ENCODE data around the gene DPYSL4. TPM values are rescaled to one million over a fixed set of nuclear protein-coding genes. Genes with fewer than 3 reads are reported as not detected.

DPYSL4 gene
- total RNA-seq, 3 donors from 2014 or later (not counting 1 experiment from before 2014, with no cell fraction given) = 0.40 to 1.3 (median 1.0) TPM

DNA sequence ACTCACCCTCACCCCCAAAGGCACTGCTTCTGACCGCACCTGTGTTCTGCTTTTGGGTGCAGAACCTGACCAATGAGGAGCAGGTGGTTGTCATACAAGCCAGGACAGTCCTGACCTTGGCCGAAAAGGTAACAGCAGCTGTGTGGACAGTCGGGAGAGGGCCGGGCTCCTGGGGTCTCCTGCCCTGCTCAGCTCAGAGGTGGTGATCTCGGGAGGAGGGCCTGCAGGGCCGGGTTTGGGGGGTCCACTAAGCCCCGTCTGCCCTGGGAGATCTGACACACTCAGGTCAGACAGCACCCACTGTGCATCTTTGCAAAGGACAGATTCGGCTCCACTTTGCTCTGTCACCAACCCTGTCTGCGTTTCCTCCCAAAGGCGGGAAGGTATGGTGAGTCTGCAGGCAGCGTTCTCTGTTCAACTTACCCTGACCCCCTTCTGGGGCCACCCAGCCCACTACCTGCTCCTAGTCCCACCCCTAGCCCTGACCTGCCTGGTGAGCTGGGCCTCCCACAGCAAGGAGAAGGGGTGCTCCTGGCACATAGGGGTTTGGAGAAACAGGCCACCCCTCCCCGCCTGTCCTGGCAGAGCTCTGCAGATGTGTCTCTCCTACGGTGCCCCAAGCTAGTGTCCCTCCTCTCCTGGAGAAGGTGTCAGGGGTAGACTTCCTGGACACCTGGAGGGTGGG, 33.7 kb upstream of the DPYSL4 start:
- H3K27me3 ChIP-seq (ENCODE audit: control insufficient read depth, insufficient read depth, low read length) = no peaks in the 10 kb centered on the region
- DNase-seq = no peak
- Mint-ChIP-seq H3K9me3 (no peaks in the 10 kb centered on the region), H3K4me3 (no peak overlapping the region), H3K4me1 (peaks cover 0 to 1% of the 10 kb centered on the region in 2 donors), H3K27ac (no peak overlapping the region), H3K27me3 (ENCODE audit: low read depth in 2 of 2) (no peaks in the 10 kb centered on the region), H3K36me3 (no peaks in the 10 kb centered on the region)
- no peaks in the 10 kb centered on the region for H3K36me3 ChIP-seq (ENCODE audit: control insufficient read depth, insufficient read depth, low read length)
- WGBS (ENCODE audit: insufficient coverage) = 84% methylated on average over 13 of the region's 13 CpGs
- peaks cover under 1% of the 10 kb centered on the region for H3K4me1 ChIP-seq (ENCODE audit: control insufficient read depth, insufficient read depth, low read length)
- no peak for ATAC-seq
- H3K4me3 ChIP-seq (ENCODE audit: low read length) = no peak overlapping the region
- no peak overlapping the region for H3K27ac ChIP-seq (ENCODE audit: low read length)
- no peaks in the 10 kb centered on the region for H3K9me3 ChIP-seq (ENCODE audit: control insufficient read depth, insufficient read depth, low read length)
- TF ChIP-seq, protein P1, sequence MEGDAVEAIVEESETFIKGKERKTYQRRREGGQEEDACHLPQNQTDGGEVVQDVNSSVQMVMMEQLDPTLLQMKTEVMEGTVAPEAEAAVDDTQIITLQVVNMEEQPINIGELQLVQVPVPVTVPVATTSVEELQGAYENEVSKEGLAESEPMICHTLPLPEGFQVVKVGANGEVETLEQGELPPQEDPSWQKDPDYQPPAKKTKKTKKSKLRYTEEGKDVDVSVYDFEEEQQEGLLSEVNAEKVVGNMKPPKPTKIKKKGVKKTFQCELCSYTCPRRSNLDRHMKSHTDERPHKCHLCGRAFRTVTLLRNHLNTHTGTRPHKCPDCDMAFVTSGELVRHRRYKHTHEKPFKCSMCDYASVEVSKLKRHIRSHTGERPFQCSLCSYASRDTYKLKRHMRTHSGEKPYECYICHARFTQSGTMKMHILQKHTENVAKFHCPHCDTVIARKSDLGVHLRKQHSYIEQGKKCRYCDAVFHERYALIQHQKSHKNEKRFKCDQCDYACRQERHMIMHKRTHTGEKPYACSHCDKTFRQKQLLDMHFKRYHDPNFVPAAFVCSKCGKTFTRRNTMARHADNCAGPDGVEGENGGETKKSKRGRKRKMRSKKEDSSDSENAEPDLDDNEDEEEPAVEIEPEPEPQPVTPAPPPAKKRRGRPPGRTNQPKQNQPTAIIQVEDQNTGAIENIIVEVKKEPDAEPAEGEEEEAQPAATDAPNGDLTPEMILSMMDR (IDR thresholded peaks at IDR 0.05) = no peak
- intact Hi-C loops (cut with micrococcal nuclease) = no loop called here

DNA sequence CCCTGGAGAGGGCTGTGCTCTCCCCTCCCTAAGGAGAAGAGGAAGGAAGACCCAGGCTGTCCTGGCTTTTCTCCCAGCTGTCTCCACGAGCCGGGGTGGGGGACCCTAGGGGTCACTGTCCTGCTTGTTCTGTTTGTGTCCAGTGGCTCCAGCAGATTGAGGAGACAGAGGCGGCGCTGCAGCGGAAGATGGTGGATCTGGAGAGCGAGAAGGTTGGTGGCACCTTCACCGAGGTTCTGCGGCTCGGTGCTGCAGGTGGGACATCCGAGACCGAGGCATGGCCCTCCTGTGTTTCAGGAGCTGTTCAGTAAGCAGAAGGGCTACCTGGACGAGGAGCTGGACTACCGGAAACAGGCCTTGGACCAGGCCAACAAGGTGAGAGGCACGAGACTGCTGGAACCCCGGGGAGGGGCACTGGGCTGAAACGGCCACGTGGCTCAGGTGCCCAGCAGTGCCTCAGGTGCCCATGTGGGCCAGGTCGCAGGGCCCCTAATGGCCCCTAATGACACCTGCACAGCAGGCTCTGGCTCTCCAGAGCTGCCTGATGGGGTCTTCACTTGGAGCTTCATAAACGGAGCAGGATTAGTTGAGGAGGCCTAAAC, 33.0 kb upstream of the DPYSL4 start:
- no peak overlapping the region for H3K4me3 Mint-ChIP-seq
- no peak overlapping the region for H3K27ac ChIP-seq (ENCODE audit: low read length)
- intact Hi-C loops (cut with micrococcal nuclease) = no loop called here
- H3K36me3 ChIP-seq (ENCODE audit: control insufficient read depth, insufficient read depth, low read length) = no peaks in the 10 kb centered on the region
- 87% methylated on average over 19 of the region's 19 CpGs for WGBS (ENCODE audit: insufficient coverage)
- TF ChIP-seq, protein P1 (IDR thresholded peaks at IDR 0.05) = no peak
- H3K27ac Mint-ChIP-seq = no peak overlapping the region
- ATAC-seq (no peak), DNase-seq (no peak)
- H3K36me3 Mint-ChIP-seq = no peaks in the 10 kb centered on the region
- peaks cover 0 to 6% of the 10 kb centered on the region in 2 donors for H3K4me1 Mint-ChIP-seq
- peaks cover 6% of the 10 kb centered on the region for H3K4me1 ChIP-seq (ENCODE audit: control insufficient read depth, insufficient read depth, low read length)
- no peaks in the 10 kb centered on the region for H3K9me3 Mint-ChIP-seq
- H3K9me3 ChIP-seq (ENCODE audit: control insufficient read depth, insufficient read depth, low read length) = peaks cover 4% of the 10 kb centered on the region
- no peaks in the 10 kb centered on the region for H3K27me3 ChIP-seq (ENCODE audit: control insufficient read depth, insufficient read depth, low read length)
- no peaks in the 10 kb centered on the region for H3K27me3 Mint-ChIP-seq (ENCODE audit: low read depth in 2 of 2)
- no peak overlapping the region for H3K4me3 ChIP-seq (ENCODE audit: low read length)

GRCh38 chr10:132154440-132154839, 32.3 kb upstream of the DPYSL4 start:
- Mint-ChIP-seq H3K36me3 (no peaks in the 10 kb centered on the region), H3K4me3 (no peak overlapping the region), H3K4me1 (peaks cover 6 to 13% of the 10 kb centered on the region in 2 donors), H3K27ac (no peak overlapping the region), H3K9me3 (peaks cover 2 to 4% of the 10 kb centered on the region in 2 donors), H3K27me3 (ENCODE audit: low read depth in 2 of 2) (no peaks in the 10 kb centered on the region)
- peaks cover 11% of the 10 kb centered on the region for H3K9me3 ChIP-seq (ENCODE audit: control insufficient read depth, insufficient read depth, low read length)
- H3K4me1 ChIP-seq (ENCODE audit: control insufficient read depth, insufficient read depth, low read length) = peaks cover 13% of the 10 kb centered on the region
- 68% methylated on average over 7 of the region's 7 CpGs for WGBS (ENCODE audit: insufficient coverage)
- H3K4me3 ChIP-seq (ENCODE audit: low read length) = no peak overlapping the region
- H3K27ac ChIP-seq (ENCODE audit: low read length) = no peak overlapping the region
- no peak for DNase-seq
- no peak for ATAC-seq
- intact Hi-C loops (cut with micrococcal nuclease) = no loop called here
- H3K27me3 ChIP-seq (ENCODE audit: control insufficient read depth, insufficient read depth, low read length) = no peaks in the 10 kb centered on the region
- no peaks in the 10 kb centered on the region for H3K36me3 ChIP-seq (ENCODE audit: control insufficient read depth, insufficient read depth, low read length)
- TF ChIP-seq, protein P1 (IDR thresholded peaks at IDR 0.05) = no peak

All from natural killer cell (primary cell).